ENCODE measurements around the gene ZNF212. TPM values are rescaled to one million over a fixed set of nuclear protein-coding genes. Genes with fewer than 3 reads are reported as not detected.
A peak's percentile ranks its signal among the peaks of the same experiment; 100 is the strongest.

The ZNF212 gene
- total and polyA plus RNA-seq, 9 of the 15 experiments (the other 6 are each of a cell fraction or from before 2014, with no cell fraction given): 1.8 to 21.4 (median 7.2) TPM

DNA sequence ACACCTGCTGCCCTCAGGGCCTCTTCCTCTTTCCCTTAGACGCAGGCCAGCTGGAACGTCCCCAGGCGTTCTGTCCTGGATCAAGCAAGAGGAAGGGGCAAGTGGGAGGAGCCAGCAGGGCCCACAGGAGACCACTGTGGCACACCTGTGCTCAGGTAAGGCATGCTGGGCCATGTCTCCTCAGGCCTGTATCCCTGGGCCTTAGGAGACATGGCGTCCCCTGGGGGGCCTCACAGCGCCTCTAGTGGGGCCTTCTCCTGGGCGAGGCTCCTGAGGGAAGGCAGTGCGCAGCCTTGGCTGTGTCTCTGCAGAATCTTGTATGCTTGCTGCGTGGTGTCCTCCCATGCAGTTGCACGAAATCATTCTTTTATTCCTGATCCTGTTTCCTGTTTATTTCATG lies 53.9 kb downstream of the ZNF212 start (continued):
- TF ChIP-seq YY1 (IDR thresholded peaks at IDR 0.05; ENCODE audit: borderline replicate concordance in 1 of 3, control insufficient read depth in 1 of 3, extremely low read depth in 1 of 3, insufficient read depth in 3 of 3, insufficient read length in 1 of 3, insufficient replicate concordance in 2 of 3, low read depth in 1 of 3, low read length in 2 of 3) (peak in 1 of 3 experiments; percentile 69), POLR2AphosphoS2 (IDR thresholded peaks at IDR 0.05; ENCODE audit: low read length) (no peak), ILK (tag; IDR thresholded peaks at IDR 0.05; ENCODE audit: borderline replicate concordance, low read depth) (no peak), ZSCAN29 (IDR thresholded peaks at IDR 0.05) (no peak), PCBP2 (IDR thresholded peaks at IDR 0.05; ENCODE audit: low read depth, low read length, poor library complexity, severe bottlenecking) (no peak), MCM7 (IDR thresholded peaks at IDR 0.05) (no peak), ELF2 (CRISPR knock-in tag; IDR thresholded peaks at IDR 0.05) (no peak)
- TF ChIP-seq, protein P1, sequence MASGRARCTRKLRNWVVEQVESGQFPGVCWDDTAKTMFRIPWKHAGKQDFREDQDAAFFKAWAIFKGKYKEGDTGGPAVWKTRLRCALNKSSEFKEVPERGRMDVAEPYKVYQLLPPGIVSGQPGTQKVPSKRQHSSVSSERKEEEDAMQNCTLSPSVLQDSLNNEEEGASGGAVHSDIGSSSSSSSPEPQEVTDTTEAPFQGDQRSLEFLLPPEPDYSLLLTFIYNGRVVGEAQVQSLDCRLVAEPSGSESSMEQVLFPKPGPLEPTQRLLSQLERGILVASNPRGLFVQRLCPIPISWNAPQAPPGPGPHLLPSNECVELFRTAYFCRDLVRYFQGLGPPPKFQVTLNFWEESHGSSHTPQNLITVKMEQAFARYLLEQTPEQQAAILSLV (tag; IDR thresholded peaks at IDR 0.05): no peak
- TF ChIP-seq, protein P2, sequence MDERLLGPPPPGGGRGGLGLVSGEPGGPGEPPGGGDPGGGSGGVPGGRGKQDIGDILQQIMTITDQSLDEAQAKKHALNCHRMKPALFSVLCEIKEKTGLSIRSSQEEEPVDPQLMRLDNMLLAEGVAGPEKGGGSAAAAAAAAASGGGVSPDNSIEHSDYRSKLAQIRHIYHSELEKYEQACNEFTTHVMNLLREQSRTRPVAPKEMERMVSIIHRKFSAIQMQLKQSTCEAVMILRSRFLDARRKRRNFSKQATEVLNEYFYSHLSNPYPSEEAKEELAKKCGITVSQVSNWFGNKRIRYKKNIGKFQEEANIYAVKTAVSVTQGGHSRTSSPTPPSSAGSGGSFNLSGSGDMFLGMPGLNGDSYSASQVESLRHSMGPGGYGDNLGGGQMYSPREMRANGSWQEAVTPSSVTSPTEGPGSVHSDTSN (CRISPR knock-in tag; IDR thresholded peaks at IDR 0.05; ENCODE audit: low read depth): no peak
- TF ChIP-seq, protein P2 (tag; conservative IDR thresholded peaks at IDR 0.05; ENCODE audit: low read depth): no peak
- TF ChIP-seq, protein P3, sequence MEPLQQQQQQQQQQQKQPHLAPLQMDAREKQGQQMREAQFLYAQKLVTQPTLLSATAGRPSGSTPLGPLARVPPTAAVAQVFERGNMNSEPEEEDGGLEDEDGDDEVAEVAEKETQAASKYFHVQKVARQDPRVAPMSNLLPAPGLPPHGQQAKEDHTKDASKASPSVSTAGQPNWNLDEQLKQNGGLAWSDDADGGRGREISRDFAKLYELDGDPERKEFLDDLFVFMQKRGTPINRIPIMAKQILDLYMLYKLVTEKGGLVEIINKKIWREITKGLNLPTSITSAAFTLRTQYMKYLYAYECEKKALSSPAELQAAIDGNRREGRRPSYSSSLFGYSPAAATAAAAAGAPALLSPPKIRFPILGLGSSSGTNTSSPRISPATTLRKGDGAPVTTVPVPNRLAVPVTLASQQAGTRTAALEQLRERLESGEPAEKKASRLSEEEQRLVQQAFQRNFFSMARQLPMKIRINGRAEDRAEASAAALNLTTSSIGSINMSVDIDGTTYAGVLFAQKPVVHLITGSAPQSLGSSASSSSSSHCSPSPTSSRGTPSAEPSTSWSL (CRISPR knock-in tag; IDR thresholded peaks at IDR 0.05; ENCODE audit: borderline replicate concordance): no peak

Measured in K562 (cell line).